NCI-H2171 (cell line): ENCODE measurements around the gene KCNJ4.
A peak's percentile ranks its signal among the peaks of the same experiment; 100 is the strongest.

ENCODE experiments used
- DNase-seq: peaks from one replicate; lab custom pipeline; 2025; lab: John Stamatoyannopoulos, UW

Gene KCNJ4

DNA sequence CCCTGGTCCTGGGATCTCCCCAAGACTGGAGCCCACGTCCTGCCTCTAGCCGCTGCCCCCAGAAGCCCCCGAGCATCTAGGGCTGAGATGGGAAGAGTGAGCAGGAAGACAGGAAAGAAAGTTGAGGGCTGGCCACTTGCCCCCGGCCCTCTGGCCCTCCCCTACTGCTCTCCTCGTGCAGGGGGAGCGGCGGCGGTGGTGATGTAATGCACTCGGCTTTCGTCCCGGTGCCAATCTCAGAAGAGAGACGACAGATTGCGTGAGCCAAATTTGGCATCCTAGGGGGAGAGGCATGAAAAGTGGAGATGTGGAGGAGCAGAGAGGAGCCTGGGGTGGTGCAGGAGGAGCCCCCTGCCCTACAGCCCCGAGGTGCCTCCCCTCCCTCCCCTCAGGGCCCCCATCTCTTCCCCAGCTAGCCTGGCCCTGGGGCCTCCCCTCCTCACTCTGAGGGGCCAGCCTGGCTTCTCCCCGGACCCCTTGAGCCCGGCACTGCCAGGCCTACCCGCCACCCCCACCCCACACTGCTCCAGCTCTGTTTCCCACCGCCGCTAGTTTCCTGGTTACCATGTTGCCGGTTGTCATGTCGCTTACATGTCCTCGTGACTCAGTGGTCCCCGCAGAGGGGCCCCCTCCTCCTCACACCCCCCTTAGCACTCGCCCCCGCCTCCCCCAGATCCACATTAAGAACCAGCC, 2.5 kb downstream of the KCNJ4 start:
- peak; percentile 83 for DNase-seq

GRCh38 chr22:38451864-38452263, 3.1 kb downstream of the KCNJ4 start:
- DNase-seq: no peak

- no peak for DNase-seq
Measured at GRCh38 chr22:38451404-38451803, 3.6 kb downstream of the KCNJ4 start.

DNA sequence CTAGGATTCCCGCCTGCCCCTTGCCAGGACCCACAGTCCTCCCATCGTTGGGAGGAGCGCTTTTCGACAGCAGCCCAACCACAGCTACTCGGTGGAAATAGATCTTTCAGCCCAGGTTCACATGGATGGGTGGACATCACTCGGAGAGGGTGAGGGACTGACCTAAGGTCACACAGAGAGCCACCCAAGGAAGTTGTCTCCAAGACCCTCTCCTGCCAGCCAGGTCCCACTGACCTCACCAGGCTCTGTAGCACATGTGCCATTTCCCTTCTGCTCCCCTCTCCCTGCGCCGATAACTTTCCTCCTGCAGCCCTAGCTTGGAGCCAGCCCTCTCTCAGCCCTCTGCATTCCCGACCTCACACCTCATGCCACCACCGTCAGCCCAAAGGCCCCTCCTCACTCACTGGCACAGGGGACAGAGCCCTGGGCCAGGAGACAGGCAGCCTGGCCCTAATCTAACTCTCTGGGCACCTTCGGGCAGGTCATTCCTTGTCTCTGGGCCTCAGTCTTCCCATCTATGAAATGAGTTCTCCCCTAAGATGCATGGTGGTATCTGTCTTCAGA, 4.7 kb downstream of the KCNJ4 start:
- no peak for DNase-seq

DNA sequence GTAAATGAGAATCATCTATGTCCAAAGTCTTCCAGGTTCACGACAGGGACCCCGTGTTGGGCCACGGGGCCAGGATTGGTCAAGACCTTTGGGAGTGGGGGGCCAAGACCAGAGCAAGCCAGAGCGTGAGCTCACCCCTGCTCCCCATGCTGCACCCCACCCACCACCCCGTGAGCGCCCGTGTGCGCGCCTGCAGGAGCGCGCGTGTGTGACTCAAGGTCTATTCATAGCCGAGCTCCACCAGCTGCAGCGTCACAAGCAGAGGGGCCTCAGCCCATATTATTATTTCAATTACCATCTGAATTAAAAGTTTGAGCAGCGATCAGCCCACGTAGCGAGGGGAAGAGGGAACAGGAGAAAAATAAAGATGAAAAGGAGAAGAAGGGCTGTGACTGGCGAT, 5.2 kb downstream of the KCNJ4 start:
- no peak for DNase-seq

- no peak for DNase-seq
Measured at GRCh38 chr22:38448945-38449745, 5.9 kb downstream of the KCNJ4 start.

- DNase-seq: no peak
Measured at GRCh38 chr22:38446018-38446601, 8.9 kb downstream of the KCNJ4 start.

GRCh38 chr22:38444783-38445182, 10.2 kb downstream of the KCNJ4 start:
- DNase-seq: no peak

DNA sequence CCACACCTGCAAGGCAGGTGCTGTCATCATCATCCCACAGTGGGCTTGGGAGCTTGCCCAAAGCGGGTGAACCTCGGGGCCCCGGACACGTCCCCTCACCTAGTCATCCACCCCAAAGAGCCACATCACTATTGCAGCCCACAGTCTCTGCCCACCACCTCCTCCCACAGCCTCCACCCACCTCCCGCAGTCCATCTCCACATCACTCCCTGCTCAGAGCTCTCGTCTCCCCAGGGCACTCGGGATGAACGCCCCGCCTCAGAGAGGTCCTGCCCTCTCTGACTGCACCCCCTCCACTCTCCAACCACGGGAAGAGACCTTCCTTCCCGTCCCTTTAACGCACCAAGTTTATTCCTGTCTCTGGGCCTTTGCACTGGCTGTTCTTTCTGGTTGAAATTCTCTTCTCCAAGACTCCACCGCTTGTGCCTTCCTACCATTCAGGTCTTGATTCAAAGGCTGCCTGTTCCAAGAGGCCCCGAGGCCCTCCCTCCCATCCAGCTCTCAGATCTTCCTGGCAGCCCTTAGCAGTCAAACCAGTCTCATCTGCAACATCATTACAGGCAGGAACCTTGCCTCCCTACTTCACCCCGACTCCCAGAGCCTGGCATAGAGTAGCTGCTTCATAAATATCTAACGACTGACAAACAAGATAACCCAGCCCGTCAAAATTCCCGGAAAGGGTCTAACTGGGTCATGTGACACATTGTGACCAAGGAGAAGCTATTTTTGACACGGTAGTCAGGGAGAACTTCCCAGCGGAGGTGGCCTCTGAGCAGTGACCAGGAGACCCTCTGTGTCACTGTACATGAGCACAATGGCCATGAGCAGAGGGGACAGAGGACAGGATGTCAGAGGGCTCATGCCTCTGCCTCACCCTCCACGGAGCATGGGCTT, 11.1 kb downstream of the KCNJ4 start:
- no peak for DNase-seq

GRCh38 chr22:38442967-38443627, 11.9 kb downstream of the KCNJ4 start:
- DNase-seq: no peak

- no peak for DNase-seq
Measured at GRCh38 chr22:38441620-38442287, 13.2 kb downstream of the KCNJ4 start.

DNA sequence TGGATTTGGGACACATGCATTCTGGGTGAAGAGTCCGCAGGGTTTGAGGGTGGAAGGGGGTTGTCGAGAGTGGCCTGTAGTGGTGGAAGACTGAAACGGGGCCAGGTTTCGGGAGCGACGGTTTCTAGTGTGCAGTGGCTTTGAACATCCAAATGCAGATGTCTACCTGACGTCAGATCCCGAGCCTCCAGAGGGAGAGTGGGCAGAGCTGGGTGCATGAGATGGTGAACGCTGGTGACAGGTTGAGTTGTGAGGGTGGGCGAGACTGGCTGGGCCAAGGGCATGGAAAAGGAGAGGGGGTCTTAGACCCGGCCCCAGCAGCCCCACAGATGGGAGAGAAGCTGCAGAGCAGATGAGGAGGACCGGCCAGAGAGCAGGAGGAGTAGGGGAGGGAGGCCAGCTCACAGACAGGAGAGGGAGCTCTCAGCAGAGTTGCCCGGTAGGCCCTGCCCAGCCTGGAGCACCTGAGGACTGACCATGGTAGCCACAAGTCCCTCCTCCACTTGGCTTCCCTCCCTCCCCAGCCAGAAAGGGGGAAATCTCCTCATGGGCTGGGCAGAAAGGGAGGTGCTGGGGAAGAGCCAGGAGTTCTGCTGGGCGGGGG, 14.2 kb downstream of the KCNJ4 start:
- no peak for DNase-seq

GRCh38 chr22:38437416-38437815, 17.6 kb downstream of the KCNJ4 start:
- no peak for DNase-seq

DNA sequence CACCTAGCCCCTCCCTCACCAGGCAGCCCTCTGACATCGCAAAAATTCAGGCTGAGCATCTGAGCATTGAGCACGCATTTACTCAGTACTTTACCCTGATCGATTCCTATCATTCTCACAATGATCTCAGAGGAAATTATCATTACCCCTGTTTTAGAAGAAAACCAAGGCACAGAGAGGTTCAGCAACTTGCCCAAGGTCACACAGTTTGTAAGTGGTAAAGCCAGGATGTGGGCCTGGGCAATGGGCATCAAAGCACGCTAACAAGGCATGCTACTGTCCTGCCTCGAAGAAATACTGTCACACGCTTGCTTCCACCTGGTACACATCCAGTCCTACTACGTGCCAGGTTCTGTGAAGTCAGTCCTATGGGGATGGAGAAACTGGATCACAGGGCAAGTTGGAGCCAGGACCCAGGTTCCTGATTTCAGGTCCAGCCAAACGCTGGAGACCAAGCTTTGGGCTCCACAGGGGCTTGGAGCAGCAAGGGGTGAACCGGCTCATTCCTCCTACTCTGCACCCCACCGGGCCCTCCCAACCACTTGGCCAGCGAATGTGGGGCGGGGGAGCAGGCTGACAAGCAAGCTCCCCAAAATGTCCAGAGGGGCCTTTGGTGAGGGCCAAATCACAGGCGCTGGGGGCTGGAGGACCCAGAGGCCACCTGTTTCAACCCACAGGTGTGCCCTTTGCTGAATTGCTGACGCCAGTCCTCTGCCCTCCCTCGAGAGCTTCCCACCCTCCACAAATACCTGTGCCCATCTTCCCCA, 18.2 kb downstream of the KCNJ4 start:
- DNase-seq: no peak

DNA sequence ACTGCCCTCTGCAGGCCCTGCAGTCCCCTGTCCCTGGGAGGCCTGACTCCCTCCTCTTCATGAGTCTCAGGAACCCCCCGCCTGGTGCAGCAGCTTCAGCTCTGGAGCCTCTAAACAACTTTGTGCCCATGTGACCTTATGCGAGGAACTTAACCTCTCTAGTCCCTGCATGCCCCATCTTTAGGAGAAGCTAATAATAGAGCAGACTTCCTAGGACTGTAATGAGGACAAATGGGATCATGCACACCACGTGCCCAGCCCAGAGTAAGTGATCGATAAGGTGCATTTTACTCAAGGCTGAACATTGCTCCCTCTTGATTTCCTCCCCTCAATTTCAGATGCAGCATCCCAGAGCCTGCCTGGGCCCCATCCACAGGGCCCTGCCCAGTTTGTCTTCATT, 19.0 kb downstream of the KCNJ4 start:
- DNase-seq: no peak

- no peak for DNase-seq
Measured at GRCh38 chr22:38435010-38435409, 20.0 kb downstream of the KCNJ4 start.

DNA sequence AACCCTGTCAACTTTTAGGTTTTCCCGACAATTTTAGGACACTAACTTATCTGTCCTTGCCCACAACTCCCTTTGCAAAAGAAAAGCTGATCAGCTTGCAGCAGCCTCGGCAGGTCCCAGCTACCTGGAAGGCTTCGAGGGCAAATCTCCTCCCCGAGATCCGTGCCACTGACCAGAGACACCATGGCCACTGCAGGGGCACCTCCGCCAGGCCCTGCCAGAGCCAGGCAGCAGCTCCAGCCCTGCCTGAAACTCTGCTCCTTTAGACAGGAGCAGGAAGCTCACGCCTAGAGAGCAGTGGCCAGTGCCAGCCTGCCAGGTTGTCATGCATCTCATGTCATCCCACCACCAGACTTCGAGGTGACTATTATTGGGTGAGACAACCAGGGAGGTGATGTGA, 21.1 kb downstream of the KCNJ4 start:
- DNase-seq: no peak

GRCh38 chr22:38432264-38432663, 22.7 kb downstream of the KCNJ4 start:
- DNase-seq: no peak

GRCh38 chr22:38431266-38432010, 23.6 kb downstream of the KCNJ4 start:
- no peak for DNase-seq
